HepG2 (cell line): ENCODE measurements around the gene AEN. TPM values are rescaled to one million over a fixed set of nuclear protein-coding genes. Genes with fewer than 3 reads are reported as not detected.
A peak's percentile ranks its signal among the peaks of the same experiment; 100 is the strongest.

ENCODE experiments used
- ELF4 ChIP-seq: sonication (generic); formaldehyde crosslinking; IDR thresholded peaks from 2 replicates; pipeline ENCODE4 v1.5.0; 2020; ENCODE audit warnings: missing genetic modification reagents, mild to moderate bottlenecking, moderate library complexity, borderline replicate concordance
- HNF4G ChIP-seq, 2 experiments: sonication (generic) in 1 of 2; formaldehyde crosslinking in 1 of 2; IDR thresholded peaks; 2 replicates each; pipeline versions ENCODE4 v1.4.0 to v1.6.1; 2011 to 2020; ENCODE audit warnings: borderline replicate concordance in 2 of 2, low read depth in 2 of 2, mild to moderate bottlenecking in 2 of 2, low read length in 1 of 2, missing genetic modification reagents in 1 of 2, moderate library complexity in 1 of 2
- KLF12 ChIP-seq: sonication (generic); formaldehyde crosslinking; IDR thresholded peaks from 2 replicates; pipeline ENCODE4 v1.4.0; 2020; ENCODE audit warnings: missing genetic modification reagents, borderline replicate concordance
- MIER2 ChIP-seq: IDR thresholded peaks from 2 replicates; pipeline ENCODE4 v1.6.1; 2016; ENCODE audit warnings: missing biosample characterization, missing genetic modification reagents
- POLR2AphosphoS5 ChIP-seq: IDR thresholded peaks from 2 replicates; pipeline ENCODE4 v1.6.1; 2012; ENCODE audit warnings: low read depth, low read length
- PTBP1 ChIP-seq: fragments of 200-400 bp; formaldehyde crosslinking; IDR thresholded peaks from 2 replicates; pipeline ENCODE4 v1.6.1; 2018; ENCODE audit warnings: low read length, low read depth; ENCODE audit not compliant: poor library complexity, severe bottlenecking
- SAFB2 ChIP-seq: sonication (generic); formaldehyde crosslinking; IDR thresholded peaks from 2 replicates; pipeline ENCODE4 v1.5.1; 2020; ENCODE audit warnings: missing genetic modification reagents, low read depth, mild to moderate bottlenecking, borderline replicate concordance
- SP140L ChIP-seq: sonication (generic); formaldehyde crosslinking; IDR thresholded peaks from 2 replicates; pipeline ENCODE4 v1.4.0; 2020; ENCODE audit warnings: missing genetic modification reagents, borderline replicate concordance
- SP4 ChIP-seq: sonication (generic); formaldehyde crosslinking; IDR thresholded peaks from 2 replicates; pipeline ENCODE4 v1.8.1; 2023; ENCODE audit warnings: mild to moderate bottlenecking, missing genetic modification reagents
- SUZ12 ChIP-seq: fragments of 150-350 bp; IDR thresholded peaks from 2 replicates; pipeline ENCODE4 v1.6.1; 2014; ENCODE audit warnings: low read depth, low read length
- THRA ChIP-seq: sonication (generic); formaldehyde crosslinking; IDR thresholded peaks from 2 replicates; pipeline ENCODE4 v1.4.0; 2020; ENCODE audit warnings: missing genetic modification reagents, borderline replicate concordance
- ZNF24 ChIP-seq: fragments of 450-650 bp; IDR thresholded peaks from 2 replicates; pipeline ENCODE4 v1.6.1; 2017; ENCODE audit warnings: antibody characterized with exemption, mild to moderate bottlenecking
- ZNF460 ChIP-seq: sonication (generic); formaldehyde crosslinking; IDR thresholded peaks from 2 replicates; pipeline ENCODE4 v1.5.1; 2020; ENCODE audit warnings: missing genetic modification reagents, mild to moderate bottlenecking, borderline replicate concordance
- ZNF564 ChIP-seq: sonication (generic); formaldehyde crosslinking; IDR thresholded peaks from 2 replicates; pipeline ENCODE4 v1.8.1; 2023; ENCODE audit warnings: mild to moderate bottlenecking, missing genetic modification reagents
- ZNF7 ChIP-seq: IDR thresholded peaks from 2 replicates; pipeline ENCODE4 v1.6.1; 2016; ENCODE audit warnings: missing biosample characterization, missing genetic modification reagents
- polyA plus RNA-seq, 8 experiments: library from polyadenylated mRNA; depleted of rRNA in 3 of 8; stranded (reverse) in 7 of 8; unstranded in 1 of 8; fragments of >200 nt; fragmentation: Illumina TruSeq in 4 of 8; extraction: Trizol in 4 of 8; gene quantifications; 2 replicates each; pipeline versions ENCODE4 v1.2.1 to v1.2.3, GENCODE V29; 2011 to 2016; ENCODE audit warnings: low read depth in 4 of 8, missing spikeins in 1 of 8, mixed read lengths in 1 of 8; ENCODE audit not compliant: insufficient read depth in 1 of 8
- total RNA-seq, 5 experiments: library from RNA; depleted of rRNA; stranded (reverse); fragments of >200 nt; fragmentation: Illumina TruSeq; extraction: Trizol; gene quantifications; 2 replicates each; pipeline ENCODE4 v1.2.3, GENCODE V29; 2016; ENCODE audit warnings: low read depth in 1 of 5
- TF ChIP-seq, protein P1 (sequence below): sonication (generic); formaldehyde crosslinking; IDR thresholded peaks from 2 replicates; pipeline ENCODE4 v1.4.0; 2020; ENCODE audit warnings: missing genetic modification reagents
- TF ChIP-seq, protein P2 (sequence below): sonication (generic); formaldehyde crosslinking; IDR thresholded peaks from 2 replicates; pipeline ENCODE4 v1.4.0; 2020; ENCODE audit warnings: missing genetic modification reagents, mild to moderate bottlenecking, borderline replicate concordance
- TF ChIP-seq, protein P3 (sequence below): sonication (generic); formaldehyde crosslinking; conservative IDR thresholded peaks from 2 replicates; pipeline ENCODE4 v1.5.0; 2020; ENCODE audit warnings: missing genetic modification reagents
- TF ChIP-seq, protein P4 (sequence below): sonication (generic); formaldehyde crosslinking; IDR thresholded peaks from 2 replicates; pipeline ENCODE4 v1.5.0; 2020; ENCODE audit warnings: mild to moderate bottlenecking, missing genetic modification reagents

The AEN gene
- total and polyA plus RNA-seq, 2 of the 13 experiments (the other 11 are each of a cell fraction or from before 2014, with no cell fraction given) = 51.3 to 118 TPM

DNA sequence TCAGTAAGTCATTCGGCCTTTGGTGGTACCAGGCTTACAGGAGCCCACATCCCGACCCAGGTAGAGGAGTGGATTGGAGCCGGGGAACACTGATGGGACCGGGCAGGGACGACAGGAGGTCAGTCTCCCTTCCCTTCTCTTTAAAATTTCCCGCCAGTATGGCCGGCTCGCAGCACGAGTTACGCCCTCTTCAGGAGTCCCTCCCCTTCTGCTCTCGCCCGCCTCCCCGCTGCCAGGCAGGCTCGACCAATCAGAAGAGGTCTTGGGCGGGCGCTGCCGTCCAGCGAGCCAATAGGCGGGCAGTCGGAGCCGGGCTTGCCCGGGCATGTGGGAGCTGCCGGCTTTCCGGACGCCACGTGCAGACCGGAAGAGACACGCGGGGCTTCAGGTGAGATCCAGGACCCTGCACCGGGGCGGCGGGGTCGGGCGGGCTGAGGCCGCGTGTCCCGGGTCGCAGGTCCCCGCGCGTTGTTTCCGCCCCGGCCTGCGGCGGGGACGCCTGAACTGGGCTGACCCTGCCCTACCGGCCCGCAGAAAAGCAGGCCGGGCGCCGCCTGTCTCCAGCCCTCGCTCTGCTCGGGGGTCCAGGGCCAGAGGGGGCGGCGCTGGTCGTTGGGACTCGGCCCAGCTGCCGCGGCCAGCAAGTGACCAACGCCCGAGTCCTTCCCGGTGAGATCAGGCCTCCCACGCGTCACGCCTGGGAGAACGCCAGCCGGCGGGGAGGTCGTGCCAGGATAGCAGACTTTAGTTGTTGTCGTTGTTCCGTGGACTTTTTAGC is at the start of gene AEN (continued):
- TF ChIP-seq MIER2 (CRISPR knock-in tag) = no peak
- TF ChIP-seq SAFB2 (CRISPR knock-in tag) = 0 out of 2 replicates have a peak, but pooled peaks have one; percentile 39
- TF ChIP-seq SP140L (CRISPR knock-in tag) = no peak
- peak; percentile 68; the same call in 1 of the 2 replicates for TF ChIP-seq SP4 (CRISPR knock-in tag)
- peak; percentile 85; the same call in 1 of the 2 replicates for TF ChIP-seq KLF12
- no peak for TF ChIP-seq SUZ12
- TF ChIP-seq ZNF564 (CRISPR knock-in tag) = no peak
- TF ChIP-seq PTBP1 = no peak
- no peak for TF ChIP-seq ZNF460 (CRISPR knock-in tag)
- no peak for TF ChIP-seq ZNF7 (CRISPR knock-in tag)
- TF ChIP-seq, protein P1, sequence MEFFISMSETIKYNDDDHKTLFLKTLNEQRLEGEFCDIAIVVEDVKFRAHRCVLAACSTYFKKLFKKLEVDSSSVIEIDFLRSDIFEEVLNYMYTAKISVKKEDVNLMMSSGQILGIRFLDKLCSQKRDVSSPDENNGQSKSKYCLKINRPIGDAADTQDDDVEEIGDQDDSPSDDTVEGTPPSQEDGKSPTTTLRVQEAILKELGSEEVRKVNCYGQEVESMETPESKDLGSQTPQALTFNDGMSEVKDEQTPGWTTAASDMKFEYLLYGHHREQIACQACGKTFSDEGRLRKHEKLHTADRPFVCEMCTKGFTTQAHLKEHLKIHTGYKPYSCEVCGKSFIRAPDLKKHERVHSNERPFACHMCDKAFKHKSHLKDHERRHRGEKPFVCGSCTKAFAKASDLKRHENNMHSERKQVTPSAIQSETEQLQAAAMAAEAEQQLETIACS (CRISPR knock-in tag) = no peak
- TF ChIP-seq THRA (CRISPR knock-in tag) = peak; percentile 17; the same call in 1 of the 2 replicates
- TF ChIP-seq, protein P2, sequence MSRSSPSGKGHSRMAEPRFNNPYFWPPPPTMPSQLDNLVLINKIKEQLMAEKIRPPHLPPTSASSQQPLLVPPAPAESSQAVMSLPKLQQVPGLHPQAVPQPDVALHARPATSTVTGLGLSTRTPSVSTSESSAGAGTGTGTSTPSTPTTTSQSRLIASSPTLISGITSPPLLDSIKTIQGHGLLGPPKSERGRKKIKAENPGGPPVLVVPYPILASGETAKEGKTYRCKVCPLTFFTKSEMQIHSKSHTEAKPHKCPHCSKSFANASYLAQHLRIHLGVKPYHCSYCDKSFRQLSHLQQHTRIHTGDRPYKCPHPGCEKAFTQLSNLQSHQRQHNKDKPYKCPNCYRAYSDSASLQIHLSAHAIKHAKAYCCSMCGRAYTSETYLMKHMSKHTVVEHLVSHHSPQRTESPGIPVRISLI = no peak; the same call in 1 of the 2 replicates
- no peak for TF ChIP-seq HNF4G (IDR thresholded peaks at IDR 0.05; ENCODE audit: borderline replicate concordance, low read depth, low read length)
- no peak for TF ChIP-seq HNF4G (CRISPR knock-in tag; IDR thresholded peaks at IDR 0.05; ENCODE audit: borderline replicate concordance, low read depth)
- TF ChIP-seq, protein P3, sequence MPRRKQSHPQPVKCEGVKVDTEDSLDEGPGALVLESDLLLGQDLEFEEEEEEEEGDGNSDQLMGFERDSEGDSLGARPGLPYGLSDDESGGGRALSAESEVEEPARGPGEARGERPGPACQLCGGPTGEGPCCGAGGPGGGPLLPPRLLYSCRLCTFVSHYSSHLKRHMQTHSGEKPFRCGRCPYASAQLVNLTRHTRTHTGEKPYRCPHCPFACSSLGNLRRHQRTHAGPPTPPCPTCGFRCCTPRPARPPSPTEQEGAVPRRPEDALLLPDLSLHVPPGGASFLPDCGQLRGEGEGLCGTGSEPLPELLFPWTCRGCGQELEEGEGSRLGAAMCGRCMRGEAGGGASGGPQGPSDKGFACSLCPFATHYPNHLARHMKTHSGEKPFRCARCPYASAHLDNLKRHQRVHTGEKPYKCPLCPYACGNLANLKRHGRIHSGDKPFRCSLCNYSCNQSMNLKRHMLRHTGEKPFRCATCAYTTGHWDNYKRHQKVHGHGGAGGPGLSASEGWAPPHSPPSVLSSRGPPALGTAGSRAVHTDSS (CRISPR knock-in tag) = no peak
- TF ChIP-seq ELF4 = no peak
- TF ChIP-seq ZNF24 = no peak
- TF ChIP-seq, protein P4, sequence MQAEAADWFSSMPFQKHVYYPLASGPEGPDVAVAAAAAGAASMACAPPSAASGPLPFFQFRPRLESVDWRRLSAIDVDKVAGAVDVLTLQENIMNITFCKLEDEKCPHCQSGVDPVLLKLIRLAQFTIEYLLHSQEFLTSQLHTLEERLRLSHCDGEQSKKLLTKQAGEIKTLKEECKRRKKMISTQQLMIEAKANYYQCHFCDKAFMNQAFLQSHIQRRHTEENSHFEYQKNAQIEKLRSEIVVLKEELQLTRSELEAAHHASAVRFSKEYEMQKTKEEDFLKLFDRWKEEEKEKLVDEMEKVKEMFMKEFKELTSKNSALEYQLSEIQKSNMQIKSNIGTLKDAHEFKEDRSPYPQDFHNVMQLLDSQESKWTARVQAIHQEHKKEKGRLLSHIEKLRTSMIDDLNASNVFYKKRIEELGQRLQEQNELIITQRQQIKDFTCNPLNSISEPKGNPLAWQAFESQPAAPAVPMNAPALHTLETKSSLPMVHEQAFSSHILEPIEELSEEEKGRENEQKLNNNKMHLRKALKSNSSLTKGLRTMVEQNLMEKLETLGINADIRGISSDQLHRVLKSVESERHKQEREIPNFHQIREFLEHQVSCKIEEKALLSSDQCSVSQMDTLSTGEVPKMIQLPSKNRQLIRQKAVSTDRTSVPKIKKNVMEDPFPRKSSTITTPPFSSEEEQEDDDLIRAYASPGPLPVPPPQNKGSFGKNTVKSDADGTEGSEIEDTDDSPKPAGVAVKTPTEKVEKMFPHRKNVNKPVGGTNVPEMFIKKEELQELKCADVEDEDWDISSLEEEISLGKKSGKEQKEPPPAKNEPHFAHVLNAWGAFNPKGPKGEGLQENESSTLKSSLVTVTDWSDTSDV (CRISPR knock-in tag) = 0 out of 2 replicates have a peak, but pooled peaks have one; percentile 64
- TF ChIP-seq POLR2AphosphoS5 = peak; percentile 66
